ENCODE data around the gene EXPH5. TPM values are rescaled to one million over a fixed set of nuclear protein-coding genes. Genes with fewer than 3 reads are reported as not detected.

Gene EXPH5
- total RNA-seq, 4 donors from 2014 or later: 3.3 to 8.1 (median 6.9) TPM

DNA sequence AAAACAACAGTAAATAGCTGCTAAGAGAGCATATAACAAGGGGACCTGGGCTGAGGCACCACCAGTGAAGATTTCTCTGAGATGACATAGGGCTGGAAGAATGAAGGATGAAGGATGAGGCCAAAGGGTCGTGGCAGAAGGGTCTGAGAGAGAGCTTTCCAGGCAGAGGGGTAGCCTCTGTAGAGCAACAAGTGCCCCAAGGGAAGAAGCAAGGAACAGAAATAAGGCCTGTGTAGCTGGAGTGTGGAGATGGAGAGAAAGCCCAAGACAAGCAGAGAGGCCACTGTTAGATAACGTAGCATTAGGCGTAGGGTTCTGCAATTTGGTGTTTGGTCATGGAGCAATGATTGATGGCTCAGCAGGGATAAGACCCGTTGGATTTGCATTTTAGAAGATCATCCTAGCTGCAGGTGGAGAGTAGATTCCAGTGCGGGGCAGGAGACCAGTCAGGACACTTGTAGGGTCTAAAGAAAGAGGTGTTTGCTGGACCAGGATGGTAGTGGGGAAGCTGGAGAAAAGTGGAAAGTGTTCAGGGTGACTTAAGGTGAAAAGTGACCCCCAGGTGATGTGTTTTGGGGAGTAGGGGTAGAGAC, 47.6 kb downstream of the EXPH5 start:
- TF ChIP-seq, protein P1, sequence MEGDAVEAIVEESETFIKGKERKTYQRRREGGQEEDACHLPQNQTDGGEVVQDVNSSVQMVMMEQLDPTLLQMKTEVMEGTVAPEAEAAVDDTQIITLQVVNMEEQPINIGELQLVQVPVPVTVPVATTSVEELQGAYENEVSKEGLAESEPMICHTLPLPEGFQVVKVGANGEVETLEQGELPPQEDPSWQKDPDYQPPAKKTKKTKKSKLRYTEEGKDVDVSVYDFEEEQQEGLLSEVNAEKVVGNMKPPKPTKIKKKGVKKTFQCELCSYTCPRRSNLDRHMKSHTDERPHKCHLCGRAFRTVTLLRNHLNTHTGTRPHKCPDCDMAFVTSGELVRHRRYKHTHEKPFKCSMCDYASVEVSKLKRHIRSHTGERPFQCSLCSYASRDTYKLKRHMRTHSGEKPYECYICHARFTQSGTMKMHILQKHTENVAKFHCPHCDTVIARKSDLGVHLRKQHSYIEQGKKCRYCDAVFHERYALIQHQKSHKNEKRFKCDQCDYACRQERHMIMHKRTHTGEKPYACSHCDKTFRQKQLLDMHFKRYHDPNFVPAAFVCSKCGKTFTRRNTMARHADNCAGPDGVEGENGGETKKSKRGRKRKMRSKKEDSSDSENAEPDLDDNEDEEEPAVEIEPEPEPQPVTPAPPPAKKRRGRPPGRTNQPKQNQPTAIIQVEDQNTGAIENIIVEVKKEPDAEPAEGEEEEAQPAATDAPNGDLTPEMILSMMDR (IDR thresholded peaks at IDR 0.05): no peak
- TF ChIP-seq POLR2A (IDR thresholded peaks at IDR 0.05): no peak
- Histone ChIP-seq H3K27ac (no peak overlapping the region), H3K9me3 (no peaks in the 10 kb centered on the region), H3K4me3 (no peak overlapping the region), H3K27me3 (no peaks in the 10 kb centered on the region), H3K36me3 (no peaks in the 10 kb centered on the region), H3K4me1 (no peaks in the 10 kb centered on the region)
- no peak for DNase-seq

- Histone ChIP-seq H3K4me1 (no peaks in the 10 kb centered on the region), H3K4me3 (no peak overlapping the region), H3K27ac (no peak overlapping the region), H3K9me3 (no peaks in the 10 kb centered on the region), H3K36me3 (no peaks in the 10 kb centered on the region), H3K27me3 (no peaks in the 10 kb centered on the region)
- DNase-seq: no peak
- TF ChIP-seq, protein P1 (IDR thresholded peaks at IDR 0.05): no peak
- no peak for TF ChIP-seq POLR2A (IDR thresholded peaks at IDR 0.05)
Measured at GRCh38 chr11:108543316-108543964, 50.1 kb downstream of the EXPH5 start.

- no peak overlapping the region for H3K4me3 ChIP-seq
- no peak overlapping the region for H3K27ac ChIP-seq
- H3K4me1 ChIP-seq: no peaks in the 10 kb centered on the region
- TF ChIP-seq POLR2A (IDR thresholded peaks at IDR 0.05): no peak
- TF ChIP-seq, protein P1 (IDR thresholded peaks at IDR 0.05): no peak
- no peaks in the 10 kb centered on the region for H3K27me3 ChIP-seq
- no peaks in the 10 kb centered on the region for H3K9me3 ChIP-seq
- DNase-seq: no peak
- H3K36me3 ChIP-seq: no peaks in the 10 kb centered on the region
Measured at GRCh38 chr11:108541531-108541930, 52.0 kb downstream of the EXPH5 start.

GRCh38 chr11:108538502-108538901, 55.1 kb downstream of the EXPH5 start:
- TF ChIP-seq POLR2A (IDR thresholded peaks at IDR 0.05): no peak
- TF ChIP-seq, protein P1 (IDR thresholded peaks at IDR 0.05): no peak
- Histone ChIP-seq H3K9me3 (no peaks in the 10 kb centered on the region), H3K27me3 (no peaks in the 10 kb centered on the region), H3K27ac (no peak overlapping the region), H3K36me3 (no peaks in the 10 kb centered on the region), H3K4me3 (no peak overlapping the region), H3K4me1 (no peaks in the 10 kb centered on the region)
- no peak for DNase-seq

DNA sequence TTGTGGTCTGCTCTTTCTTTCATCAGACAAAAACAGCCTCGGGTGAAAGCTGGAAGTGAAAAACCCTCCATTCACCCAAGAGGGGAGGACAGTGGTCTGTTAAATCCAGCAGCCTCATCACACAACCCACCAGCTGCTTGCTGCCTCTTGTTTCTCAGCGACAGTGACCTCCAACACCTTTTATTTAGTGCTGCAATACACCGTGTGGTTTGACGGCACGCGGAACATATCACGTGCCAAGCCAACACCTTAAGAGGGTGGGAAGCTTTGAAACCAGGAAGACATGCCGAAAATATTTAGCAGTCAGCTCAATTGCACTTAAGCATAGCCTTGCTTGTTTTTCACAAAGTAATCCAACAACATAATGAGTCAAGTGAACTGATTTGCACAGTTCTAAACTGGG, 55.5 kb downstream of the EXPH5 start:
- Histone ChIP-seq H3K4me1 (no peaks in the 10 kb centered on the region), H3K36me3 (no peaks in the 10 kb centered on the region), H3K4me3 (no peak overlapping the region), H3K27ac (no peak overlapping the region), H3K27me3 (no peaks in the 10 kb centered on the region), H3K9me3 (no peaks in the 10 kb centered on the region)
- TF ChIP-seq, protein P1 (IDR thresholded peaks at IDR 0.05): no peak
- no peak for TF ChIP-seq POLR2A (IDR thresholded peaks at IDR 0.05)
- DNase-seq: peak in 2 of 3 donors; percentile 54 to 62

Data from Peyer's patch (tissue), 4 donors.